ENCODE measurements around the gene MTCL1. TPM values are rescaled to one million over a fixed set of nuclear protein-coding genes. Genes with fewer than 3 reads are reported as not detected.
A peak's percentile ranks its signal among the peaks of the same experiment; 100 is the strongest.

Gene MTCL1
- total and polyA plus RNA-seq, 2 experiments from 2014 or later: 10.6 to 19.7 TPM

GRCh38 chr18:8747440-8747937 lies 42.1 kb downstream of the MTCL1 start:
- Histone ChIP-seq H2AFZ (no peak overlapping the region), H4K20me1 (ENCODE audit: insufficient read depth, poor library complexity, severe bottlenecking) (no peaks in the 10 kb centered on the region), H3K4me2 (no peak overlapping the region), H3K4me1 (ENCODE audit: insufficient read depth) (peaks cover 23% of the 10 kb centered on the region), H3K27ac (no peak overlapping the region), H3K79me2 (peaks cover 4% of the 10 kb centered on the region), H3K36me3 (replicated peaks; ENCODE audit: insufficient read depth, low read depth) (no peaks in the 10 kb centered on the region), H3K27me3 (no peaks in the 10 kb centered on the region), H3K9me2 (replicated peaks; ENCODE audit: insufficient read depth) (no peaks in the 10 kb centered on the region), H3K4me3 (no peak overlapping the region), H3K9me3 (ENCODE audit: low read depth) (no peaks in the 10 kb centered on the region)
- TF ChIP-seq EZH2phosphoT487 (IDR thresholded peaks at IDR 0.05; ENCODE audit: low read depth, severe bottlenecking, unreplicated experiment) (no peak), EZH2 (IDR thresholded peaks at IDR 0.05; ENCODE audit: borderline replicate concordance) (no peak), CTCF (IDR thresholded peaks at IDR 0.05; ENCODE audit: poor library complexity) (no peak)
- no peak for DNase-seq (ENCODE audit: low spot score)
- WGBS (ENCODE audit: low lambda C conversion rate, missing lambda C conversion rate): 53% methylated on average over 6 of the region's 6 CpGs

- Histone ChIP-seq H3K27me3 (no peaks in the 10 kb centered on the region), H3K4me2 (no peak overlapping the region), H2AFZ (no peak overlapping the region), H3K4me1 (ENCODE audit: insufficient read depth) (peaks cover 23% of the 10 kb centered on the region), H3K4me3 (no peak overlapping the region), H3K36me3 (replicated peaks; ENCODE audit: insufficient read depth, low read depth) (no peaks in the 10 kb centered on the region), H3K9me3 (ENCODE audit: low read depth) (no peaks in the 10 kb centered on the region), H4K20me1 (ENCODE audit: insufficient read depth, poor library complexity, severe bottlenecking) (no peaks in the 10 kb centered on the region), H3K27ac (no peak overlapping the region), H3K9me2 (replicated peaks; ENCODE audit: insufficient read depth) (no peaks in the 10 kb centered on the region), H3K79me2 (peaks cover 4% of the 10 kb centered on the region)
- TF ChIP-seq EZH2 (IDR thresholded peaks at IDR 0.05; ENCODE audit: borderline replicate concordance) (no peak), EZH2phosphoT487 (IDR thresholded peaks at IDR 0.05; ENCODE audit: low read depth, severe bottlenecking, unreplicated experiment) (no peak), CTCF (IDR thresholded peaks at IDR 0.05; ENCODE audit: poor library complexity) (no peak)
- DNase-seq (ENCODE audit: low spot score): no peak
- WGBS (ENCODE audit: low lambda C conversion rate, missing lambda C conversion rate): 96% methylated on average over 6 of the region's 6 CpGs
Observed at GRCh38 chr18:8749492-8749891, 44.1 kb downstream of the MTCL1 start.

- no peaks in the 10 kb centered on the region for H4K20me1 ChIP-seq (ENCODE audit: insufficient read depth, poor library complexity, severe bottlenecking)
- peaks cover 4% of the 10 kb centered on the region for H3K79me2 ChIP-seq
- DNase-seq (ENCODE audit: low spot score): peak; percentile 60
- peaks cover 23% of the 10 kb centered on the region for H3K4me1 ChIP-seq (ENCODE audit: insufficient read depth)
- no peaks in the 10 kb centered on the region for H3K9me2 ChIP-seq (replicated peaks; ENCODE audit: insufficient read depth)
- H3K27me3 ChIP-seq: no peaks in the 10 kb centered on the region
- no peak overlapping the region for H2AFZ ChIP-seq
- 43% methylated on average over 8 of the region's 8 CpGs for WGBS (ENCODE audit: low lambda C conversion rate, missing lambda C conversion rate)
- no peaks in the 10 kb centered on the region for H3K36me3 ChIP-seq (replicated peaks; ENCODE audit: insufficient read depth, low read depth)
- H3K9me3 ChIP-seq (ENCODE audit: low read depth): no peaks in the 10 kb centered on the region
- no peak for TF ChIP-seq EZH2 (IDR thresholded peaks at IDR 0.05; ENCODE audit: borderline replicate concordance)
- TF ChIP-seq EZH2phosphoT487 (IDR thresholded peaks at IDR 0.05; ENCODE audit: low read depth, severe bottlenecking, unreplicated experiment): peak; percentile 50
- H3K4me2 ChIP-seq: peak overlapping the region; percentile 34
- H3K27ac ChIP-seq: peak overlapping the region; percentile 33
- H3K4me3 ChIP-seq: no peak overlapping the region
Observed at GRCh38 chr18:8750954-8751415, 45.6 kb downstream of the MTCL1 start.

GRCh38 chr18:8751692-8752091 lies 46.3 kb downstream of the MTCL1 start:
- H4K20me1 ChIP-seq (ENCODE audit: insufficient read depth, poor library complexity, severe bottlenecking): no peaks in the 10 kb centered on the region
- no peaks in the 10 kb centered on the region for H3K9me3 ChIP-seq (ENCODE audit: low read depth)
- peak overlapping the region; percentile 33 for H3K27ac ChIP-seq
- no peaks in the 10 kb centered on the region for H3K9me2 ChIP-seq (replicated peaks; ENCODE audit: insufficient read depth)
- no peak overlapping the region for H3K4me3 ChIP-seq
- H3K79me2 ChIP-seq: peaks cover 4% of the 10 kb centered on the region
- peaks cover 23% of the 10 kb centered on the region for H3K4me1 ChIP-seq (ENCODE audit: insufficient read depth)
- 62% methylated on average over 9 of the region's 9 CpGs for WGBS (ENCODE audit: low lambda C conversion rate, missing lambda C conversion rate)
- H3K36me3 ChIP-seq (replicated peaks; ENCODE audit: insufficient read depth, low read depth): no peaks in the 10 kb centered on the region
- H2AFZ ChIP-seq: no peak overlapping the region
- H3K27me3 ChIP-seq: no peaks in the 10 kb centered on the region
- no peak for DNase-seq (ENCODE audit: low spot score)
- TF ChIP-seq EZH2 (IDR thresholded peaks at IDR 0.05; ENCODE audit: borderline replicate concordance) (no peak), CTCF (IDR thresholded peaks at IDR 0.05; ENCODE audit: poor library complexity) (no peak), EZH2phosphoT487 (IDR thresholded peaks at IDR 0.05; ENCODE audit: low read depth, severe bottlenecking, unreplicated experiment) (no peak)
- H3K4me2 ChIP-seq: peak overlapping the region; percentile 34

All from hepatocyte (in vitro differentiated cells).